Neural progenitor cell (in vitro differentiated cells): ENCODE results near the gene FKBP9.
"Not testable (repeated sequence)": the region's sequence is repeated elsewhere in the genome, so short reads cannot be mapped to it uniquely, and the experiment has no call there.

Experiments used
- EZH2 ChIP-seq: fragments of 200-600 bp; sonication (generic); IDR thresholded peaks from 2 replicates; pipeline ENCODE4 v1.6.1; 2017; ENCODE audit warnings: antibody characterized with exemption, mild to moderate bottlenecking, moderate library complexity
- TF ChIP-seq, protein P1 (sequence below): fragments of 200-600 bp; sonication (generic); IDR thresholded peaks from 2 replicates; pipeline ENCODE4 v1.5.1; 2017; ENCODE audit warnings: antibody characterized with exemption, mild to moderate bottlenecking

DNA sequence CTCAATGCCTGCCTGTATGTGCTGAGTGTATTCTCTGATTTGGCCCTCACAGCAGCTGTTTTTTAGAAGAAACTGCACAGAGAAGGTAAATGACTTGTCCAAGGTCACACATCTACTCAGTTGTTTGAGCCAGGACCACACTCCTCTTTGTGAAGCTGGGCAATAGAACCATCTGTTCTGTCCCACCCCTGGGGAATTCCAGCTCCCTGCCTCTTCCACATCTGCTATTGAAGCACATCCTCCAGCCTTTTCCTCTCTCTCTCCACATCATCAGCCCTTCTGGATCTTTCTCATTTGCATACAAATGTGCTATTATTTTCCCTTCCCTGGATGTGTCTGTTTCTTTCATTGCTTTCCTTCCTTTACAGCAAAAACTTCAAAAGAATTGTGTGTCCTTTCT is 45.9 kb downstream of the FKBP9 start:
- TF ChIP-seq, protein P1, sequence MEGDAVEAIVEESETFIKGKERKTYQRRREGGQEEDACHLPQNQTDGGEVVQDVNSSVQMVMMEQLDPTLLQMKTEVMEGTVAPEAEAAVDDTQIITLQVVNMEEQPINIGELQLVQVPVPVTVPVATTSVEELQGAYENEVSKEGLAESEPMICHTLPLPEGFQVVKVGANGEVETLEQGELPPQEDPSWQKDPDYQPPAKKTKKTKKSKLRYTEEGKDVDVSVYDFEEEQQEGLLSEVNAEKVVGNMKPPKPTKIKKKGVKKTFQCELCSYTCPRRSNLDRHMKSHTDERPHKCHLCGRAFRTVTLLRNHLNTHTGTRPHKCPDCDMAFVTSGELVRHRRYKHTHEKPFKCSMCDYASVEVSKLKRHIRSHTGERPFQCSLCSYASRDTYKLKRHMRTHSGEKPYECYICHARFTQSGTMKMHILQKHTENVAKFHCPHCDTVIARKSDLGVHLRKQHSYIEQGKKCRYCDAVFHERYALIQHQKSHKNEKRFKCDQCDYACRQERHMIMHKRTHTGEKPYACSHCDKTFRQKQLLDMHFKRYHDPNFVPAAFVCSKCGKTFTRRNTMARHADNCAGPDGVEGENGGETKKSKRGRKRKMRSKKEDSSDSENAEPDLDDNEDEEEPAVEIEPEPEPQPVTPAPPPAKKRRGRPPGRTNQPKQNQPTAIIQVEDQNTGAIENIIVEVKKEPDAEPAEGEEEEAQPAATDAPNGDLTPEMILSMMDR = not testable (repeated sequence)
- not testable (repeated sequence) for TF ChIP-seq EZH2
